Endothelial cell (in vitro differentiated cells): Measurements from ENCODE around the gene CEACAM5. TPM values are rescaled to one million over a fixed set of nuclear protein-coding genes. Genes with fewer than 3 reads are reported as not detected.

Experiments
- DNase-seq: peaks from one replicate; pipeline ENCODE4 v3.0.0; 2021; ENCODE audit warnings: low spot score
- H3K27ac Mint-ChIP-seq: one replicate; pipeline ENCODE4 v1.8.0; 2021; ENCODE audit warnings: mixed read lengths, inconsistent platforms; ENCODE audit not compliant: unreplicated experiment
- H3K27me3 Mint-ChIP-seq: one replicate; pipeline ENCODE4 v1.8.0; 2021; ENCODE audit warnings: mild to moderate bottlenecking, moderate library complexity, mixed read lengths, inconsistent platforms; ENCODE audit not compliant: unreplicated experiment
- H3K36me3 Mint-ChIP-seq: one replicate; pipeline ENCODE4 v1.8.0; 2021; ENCODE audit warnings: mild to moderate bottlenecking, low read depth, mixed read lengths, inconsistent platforms; ENCODE audit not compliant: unreplicated experiment
- H3K4me1 Mint-ChIP-seq: one replicate; pipeline ENCODE4 v1.8.0; 2021; ENCODE audit warnings: mild to moderate bottlenecking, mixed read lengths, inconsistent platforms; ENCODE audit not compliant: unreplicated experiment
- H3K4me3 Mint-ChIP-seq: one replicate; pipeline ENCODE4 v1.8.0; 2021; ENCODE audit warnings: mild to moderate bottlenecking, mixed read lengths, inconsistent platforms; ENCODE audit not compliant: unreplicated experiment
- H3K9me3 Mint-ChIP-seq: one replicate; pipeline ENCODE4 v1.8.0; 2021; ENCODE audit warnings: mixed read lengths, inconsistent platforms; ENCODE audit not compliant: unreplicated experiment
- total RNA-seq: library from RNA; stranded (reverse); fragmentation: NEBNext Ultra II Directional; extraction: Animal tissue kit (Norgen Biotek cat#: 25700); gene quantifications from one replicate; pipeline ENCODE4 v1.2.1, GENCODE V29; 2021; ENCODE audit not compliant: unreplicated experiment
- TF ChIP-seq, protein P1 (sequence below): fragments of 200-600 bp; sonication (generic); IDR thresholded peaks from one replicate; pipeline ENCODE4 v1.5.0; 2021; ENCODE audit warnings: antibody characterized with exemption; ENCODE audit not compliant: unreplicated experiment

The CEACAM5 gene
- total RNA-seq, 1 donor from 2014 or later = not detected

DNA sequence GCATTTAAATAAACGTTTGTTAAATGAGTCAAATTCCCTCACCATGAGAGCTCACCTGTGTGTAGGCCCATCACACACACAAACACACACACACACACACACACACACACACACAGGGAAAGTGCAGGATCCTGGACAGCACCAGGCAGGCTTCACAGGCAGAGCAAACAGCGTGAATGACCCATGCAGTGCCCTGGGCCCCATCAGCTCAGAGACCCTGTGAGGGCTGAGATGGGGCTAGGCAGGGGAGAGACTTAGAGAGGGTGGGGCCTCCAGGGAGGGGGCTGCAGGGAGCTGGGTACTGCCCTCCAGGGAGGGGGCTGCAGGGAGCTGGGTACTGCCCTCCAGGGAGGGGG is 8.5 kb upstream of the CEACAM5 start:
- H3K4me3 Mint-ChIP-seq = no peak overlapping the region
- no peak overlapping the region for H3K27ac Mint-ChIP-seq
- H3K4me1 Mint-ChIP-seq = peaks cover 4% of the 10 kb centered on the region
- H3K27me3 Mint-ChIP-seq = peaks cover 7% of the 10 kb centered on the region
- TF ChIP-seq, protein P1, sequence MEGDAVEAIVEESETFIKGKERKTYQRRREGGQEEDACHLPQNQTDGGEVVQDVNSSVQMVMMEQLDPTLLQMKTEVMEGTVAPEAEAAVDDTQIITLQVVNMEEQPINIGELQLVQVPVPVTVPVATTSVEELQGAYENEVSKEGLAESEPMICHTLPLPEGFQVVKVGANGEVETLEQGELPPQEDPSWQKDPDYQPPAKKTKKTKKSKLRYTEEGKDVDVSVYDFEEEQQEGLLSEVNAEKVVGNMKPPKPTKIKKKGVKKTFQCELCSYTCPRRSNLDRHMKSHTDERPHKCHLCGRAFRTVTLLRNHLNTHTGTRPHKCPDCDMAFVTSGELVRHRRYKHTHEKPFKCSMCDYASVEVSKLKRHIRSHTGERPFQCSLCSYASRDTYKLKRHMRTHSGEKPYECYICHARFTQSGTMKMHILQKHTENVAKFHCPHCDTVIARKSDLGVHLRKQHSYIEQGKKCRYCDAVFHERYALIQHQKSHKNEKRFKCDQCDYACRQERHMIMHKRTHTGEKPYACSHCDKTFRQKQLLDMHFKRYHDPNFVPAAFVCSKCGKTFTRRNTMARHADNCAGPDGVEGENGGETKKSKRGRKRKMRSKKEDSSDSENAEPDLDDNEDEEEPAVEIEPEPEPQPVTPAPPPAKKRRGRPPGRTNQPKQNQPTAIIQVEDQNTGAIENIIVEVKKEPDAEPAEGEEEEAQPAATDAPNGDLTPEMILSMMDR = no peak
- no peaks in the 10 kb centered on the region for H3K36me3 Mint-ChIP-seq
- DNase-seq = no peak
- no peaks in the 10 kb centered on the region for H3K9me3 Mint-ChIP-seq

- peaks cover 4% of the 10 kb centered on the region for H3K4me1 Mint-ChIP-seq
- peaks cover 7% of the 10 kb centered on the region for H3K27me3 Mint-ChIP-seq
- no peak for DNase-seq
- H3K36me3 Mint-ChIP-seq = no peaks in the 10 kb centered on the region
- no peaks in the 10 kb centered on the region for H3K9me3 Mint-ChIP-seq
- TF ChIP-seq, protein P1 = no peak
- H3K4me3 Mint-ChIP-seq = no peak overlapping the region
- no peak overlapping the region for H3K27ac Mint-ChIP-seq
Measured at GRCh38 chr19:41700381-41701195, 7.8 kb upstream of the CEACAM5 start.

DNA sequence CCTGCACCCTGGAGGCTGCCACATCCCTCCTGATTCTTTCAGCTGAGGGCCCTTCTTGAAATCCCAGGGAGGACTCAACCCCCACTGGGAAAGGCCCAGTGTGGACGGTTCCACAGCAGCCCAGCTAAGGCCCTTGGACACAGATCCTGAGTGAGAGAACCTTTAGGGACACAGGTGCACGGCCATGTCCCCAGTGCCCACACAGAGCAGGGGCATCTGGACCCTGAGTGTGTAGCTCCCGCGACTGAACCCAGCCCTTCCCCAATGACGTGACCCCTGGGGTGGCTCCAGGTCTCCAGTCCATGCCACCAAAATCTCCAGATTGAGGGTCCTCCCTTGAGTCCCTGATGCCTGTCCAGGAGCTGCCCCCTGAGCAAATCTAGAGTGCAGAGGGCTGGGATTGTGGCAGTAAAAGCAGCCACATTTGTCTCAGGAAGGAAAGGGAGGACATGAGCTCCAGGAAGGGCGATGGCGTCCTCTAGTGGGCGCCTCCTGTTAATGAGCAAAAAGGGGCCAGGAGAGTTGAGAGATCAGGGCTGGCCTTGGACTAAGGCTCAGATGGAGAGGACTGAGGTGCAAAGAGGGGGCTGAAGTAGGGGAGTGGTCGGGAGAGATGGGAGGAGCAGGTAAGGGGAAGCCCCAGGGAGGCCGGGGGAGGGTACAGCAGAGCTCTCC is 6.9 kb upstream of the CEACAM5 start:
- H3K36me3 Mint-ChIP-seq = no peaks in the 10 kb centered on the region
- H3K4me3 Mint-ChIP-seq = no peak overlapping the region
- DNase-seq = peak; percentile 53
- TF ChIP-seq, protein P1 = no peak
- H3K27me3 Mint-ChIP-seq = peaks cover 7% of the 10 kb centered on the region
- H3K9me3 Mint-ChIP-seq = no peaks in the 10 kb centered on the region
- peaks cover 4% of the 10 kb centered on the region for H3K4me1 Mint-ChIP-seq
- H3K27ac Mint-ChIP-seq = no peak overlapping the region

GRCh38 chr19:41702171-41702651 is 6.2 kb upstream of the CEACAM5 start:
- DNase-seq = no peak
- peaks cover 4% of the 10 kb centered on the region for H3K4me1 Mint-ChIP-seq
- peaks cover 7% of the 10 kb centered on the region for H3K27me3 Mint-ChIP-seq
- TF ChIP-seq, protein P1 = no peak
- no peak overlapping the region for H3K4me3 Mint-ChIP-seq
- H3K9me3 Mint-ChIP-seq = no peaks in the 10 kb centered on the region
- H3K36me3 Mint-ChIP-seq = no peaks in the 10 kb centered on the region
- H3K27ac Mint-ChIP-seq = no peak overlapping the region
